ENCODE results near the gene KRTAP1-4.

Gene KRTAP1-4

DNA sequence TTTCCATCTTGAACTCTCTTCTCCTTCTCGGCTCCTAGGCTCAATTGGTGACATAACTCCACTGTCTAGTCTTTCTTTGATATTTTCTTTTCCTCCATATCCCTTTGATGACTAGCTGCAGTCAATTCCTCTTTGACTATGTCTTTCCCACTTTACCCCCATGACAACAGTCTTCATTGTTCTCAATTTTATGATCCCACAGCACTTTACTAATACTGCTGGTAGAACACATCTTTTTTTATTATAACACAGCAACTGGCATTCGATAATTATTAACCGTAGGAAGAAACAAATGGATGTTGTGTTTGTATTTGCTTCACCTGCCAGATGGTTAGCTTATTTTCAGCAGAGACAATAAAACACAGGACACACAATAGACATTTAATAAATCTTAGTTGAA is 37.3 kb downstream of the KRTAP1-4 start:
- Histone ChIP-seq H3K27ac (ENCODE audit: extremely low read depth, low read depth, low read length) (no peak overlapping the region), H3K4me1 (ENCODE audit: control insufficient read depth, insufficient read depth, low read length) (no peaks in the 10 kb centered on the region), H3K36me3 (ENCODE audit: control insufficient read depth in 2 of 2, insufficient read depth in 1 of 2, low read length in 2 of 2) (no peaks in the 10 kb centered on the region), H3K4me3 (ENCODE audit: low read depth, low read length) (no peak overlapping the region), H3K9me3 (ENCODE audit: control insufficient read depth, insufficient read depth, low read depth, low read length) (no peaks in the 10 kb centered on the region)
- CTCF ChIA-PET = interaction anchor here (0.5 to 0.8 kb wide), 3 partner anchors 106 to 366 kb away, joined by 3 to 5 read pairs (median 4); no protein-coding TSS in a partner anchor
- TF ChIP-seq ZNF610 (tag by site-specific recombination; IDR thresholded peaks at IDR 0.05; ENCODE audit: borderline replicate concordance) (no peak), ZNF670 (tag by site-specific recombination; IDR thresholded peaks at IDR 0.05; ENCODE audit: low read depth) (no peak), GLIS1 (tag by site-specific recombination; IDR thresholded peaks at IDR 0.05) (no peak), ZNF629 (tag by site-specific recombination; IDR thresholded peaks at IDR 0.05) (no peak), ZNF707 (tag by site-specific recombination; IDR thresholded peaks at IDR 0.05) (no peak)
- POLR2A ChIA-PET = no interaction called here

DNA sequence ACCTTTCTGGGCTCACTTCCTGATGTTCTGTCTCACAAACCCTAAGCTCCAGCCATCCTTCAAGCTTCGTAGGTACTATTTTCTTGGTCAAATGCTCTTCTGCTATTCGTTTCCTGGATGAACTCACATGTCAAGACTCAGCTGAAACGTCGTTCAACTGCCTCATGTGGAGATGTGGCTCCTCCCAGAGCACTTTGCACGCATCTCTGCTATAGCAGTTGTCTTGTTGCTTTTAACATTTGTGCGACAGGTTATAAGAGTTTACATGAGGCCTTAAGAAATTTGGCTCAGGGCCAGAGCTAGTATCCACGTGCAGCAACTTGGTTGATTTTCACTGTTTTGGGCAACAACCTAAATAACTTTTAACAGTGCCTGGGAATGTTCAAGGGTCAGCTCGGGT is 43.1 kb downstream of the KRTAP1-4 start:
- no peaks in the 10 kb centered on the region for H3K4me1 ChIP-seq (ENCODE audit: control insufficient read depth, insufficient read depth, low read length)
- ChIA-PET POLR2A (no interaction called here), CTCF (interaction anchor here (0.6 to 1.0 kb wide), 3 partner anchors 8 to 562 kb away, joined by 3 to 6 read pairs (median 4); no protein-coding TSS in a partner anchor)
- TF ChIP-seq SCRT1 (tag by site-specific recombination; IDR thresholded peaks at IDR 0.05; ENCODE audit: borderline replicate concordance) (peak; percentile 62; the same call in 1 of the 2 replicates), SCRT2 (tag by site-specific recombination; IDR thresholded peaks at IDR 0.05) (peak; percentile 71), ZFHX2 (tag by site-specific recombination; conservative IDR thresholded peaks at IDR 0.05) (no peak)
- H3K36me3 ChIP-seq (ENCODE audit: control insufficient read depth in 2 of 2, insufficient read depth in 1 of 2, low read length in 2 of 2) = no peaks in the 10 kb centered on the region
- no peak overlapping the region for H3K4me3 ChIP-seq (ENCODE audit: low read depth, low read length)
- no peak overlapping the region for H3K27ac ChIP-seq (ENCODE audit: extremely low read depth, low read depth, low read length)
- no peaks in the 10 kb centered on the region for H3K9me3 ChIP-seq (ENCODE audit: control insufficient read depth, insufficient read depth, low read depth, low read length)

DNA sequence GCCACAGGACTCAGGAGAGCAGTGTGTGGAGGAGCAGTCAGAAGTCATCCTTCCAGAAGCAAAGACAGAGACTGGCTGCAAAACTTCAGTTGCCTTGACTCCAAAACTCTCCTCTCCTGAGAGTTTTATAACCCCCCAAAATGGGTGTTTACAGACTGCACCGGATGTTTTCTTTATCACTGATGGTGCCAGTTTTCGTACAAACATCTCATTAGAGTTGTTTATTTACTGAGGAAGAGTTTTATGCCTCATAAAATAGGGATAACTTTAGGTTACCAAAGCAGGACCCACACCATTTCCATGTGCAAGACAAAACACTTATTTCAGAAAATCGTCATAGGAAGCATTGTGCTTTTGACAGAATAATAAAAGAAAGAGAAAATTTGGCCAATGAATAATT is 45.8 kb downstream of the KRTAP1-4 start, which contains the start of gene KRT40:
TSS of gene KRT40 (minus strand) at position 101 of the 400 bp plus-strand sequence. CDS start at position 48, 53 bp downstream.
- POLR2A ChIA-PET = no interaction called here
- CTCF ChIA-PET = interaction anchor here (1.1 kb wide), 1 partner anchor 565 kb away, joined by 3 read pairs; no protein-coding TSS in a partner anchor
- Histone ChIP-seq H3K9me3 (ENCODE audit: control insufficient read depth, insufficient read depth, low read depth, low read length) (no peaks in the 10 kb centered on the region), H3K4me1 (ENCODE audit: control insufficient read depth, insufficient read depth, low read length) (no peaks in the 10 kb centered on the region), H3K27ac (ENCODE audit: extremely low read depth, low read depth, low read length) (no peak within 1 kb of the TSS), H3K4me3 (ENCODE audit: low read depth, low read length) (no peak within 1 kb of the TSS), H3K36me3 (ENCODE audit: control insufficient read depth in 2 of 2, insufficient read depth in 1 of 2, low read length in 2 of 2) (no peaks in the 10 kb centered on the region)
- TF ChIP-seq, protein P1, sequence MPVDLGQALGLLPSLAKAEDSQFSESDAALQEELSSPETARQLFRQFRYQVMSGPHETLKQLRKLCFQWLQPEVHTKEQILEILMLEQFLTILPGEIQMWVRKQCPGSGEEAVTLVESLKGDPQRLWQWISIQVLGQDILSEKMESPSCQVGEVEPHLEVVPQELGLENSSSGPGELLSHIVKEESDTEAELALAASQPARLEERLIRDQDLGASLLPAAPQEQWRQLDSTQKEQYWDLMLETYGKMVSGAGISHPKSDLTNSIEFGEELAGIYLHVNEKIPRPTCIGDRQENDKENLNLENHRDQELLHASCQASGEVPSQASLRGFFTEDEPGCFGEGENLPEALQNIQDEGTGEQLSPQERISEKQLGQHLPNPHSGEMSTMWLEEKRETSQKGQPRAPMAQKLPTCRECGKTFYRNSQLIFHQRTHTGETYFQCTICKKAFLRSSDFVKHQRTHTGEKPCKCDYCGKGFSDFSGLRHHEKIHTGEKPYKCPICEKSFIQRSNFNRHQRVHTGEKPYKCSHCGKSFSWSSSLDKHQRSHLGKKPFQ (tag by site-specific recombination; IDR thresholded peaks at IDR 0.05) = no peak
- TF ChIP-seq OVOL3 (tag by site-specific recombination; IDR thresholded peaks at IDR 0.05) (no peak), ZFP41 (tag by site-specific recombination; IDR thresholded peaks at IDR 0.05; ENCODE audit: borderline replicate concordance) (no peak), ZNF223 (tag by site-specific recombination; IDR thresholded peaks at IDR 0.05) (no peak), ZFHX2 (tag by site-specific recombination; conservative IDR thresholded peaks at IDR 0.05) (no peak), HOXC10 (CRISPR knock-in tag; IDR thresholded peaks at IDR 0.05) (no peak), KLF1 (tag by site-specific recombination; IDR thresholded peaks at IDR 0.05) (no peak), BCL11A (tag by site-specific recombination; IDR thresholded peaks at IDR 0.05; ENCODE audit: low read depth) (no peak), PRDM1 (tag by site-specific recombination; IDR thresholded peaks at IDR 0.05) (no peak)

DNA sequence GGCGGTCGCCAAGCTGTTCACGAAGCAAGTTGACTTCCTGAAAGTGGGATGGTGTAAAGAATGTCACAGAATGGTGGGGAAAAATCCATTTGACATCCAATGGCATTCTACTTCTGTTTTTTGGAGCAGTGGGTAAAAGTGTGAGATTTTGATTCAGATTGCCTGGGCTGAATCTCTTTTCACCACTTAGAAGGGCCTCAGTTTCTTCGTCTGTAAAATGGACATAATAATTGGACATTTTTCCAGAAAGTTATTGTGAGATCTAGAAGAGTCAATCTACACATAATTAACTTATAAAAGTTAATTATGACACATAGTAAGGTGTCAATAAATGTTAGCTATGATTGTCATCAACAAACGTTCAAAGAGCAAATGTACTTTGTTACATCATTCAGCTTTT is 48.9 kb downstream of the KRTAP1-4 start:
- Histone ChIP-seq H3K9me3 (ENCODE audit: control insufficient read depth, insufficient read depth, low read depth, low read length) (no peaks in the 10 kb centered on the region), H3K36me3 (ENCODE audit: control insufficient read depth in 2 of 2, insufficient read depth in 1 of 2, low read length in 2 of 2) (no peaks in the 10 kb centered on the region), H3K4me3 (ENCODE audit: low read depth, low read length) (no peak overlapping the region), H3K4me1 (ENCODE audit: control insufficient read depth, insufficient read depth, low read length) (no peaks in the 10 kb centered on the region), H3K27ac (ENCODE audit: extremely low read depth, low read depth, low read length) (no peak overlapping the region)
- ChIA-PET POLR2A (no interaction called here), CTCF (interaction anchor here (0.6 to 0.8 kb wide), 3 partner anchors 17 to 571 kb away, joined by 3 read pairs; no protein-coding TSS in a partner anchor)
- no peak for TF ChIP-seq ZNF292 (tag by site-specific recombination; IDR thresholded peaks at IDR 0.05; ENCODE audit: borderline replicate concordance, low read depth)
- TF ChIP-seq ZNF510 (tag by site-specific recombination; IDR thresholded peaks at IDR 0.05; ENCODE audit: insufficient replicate concordance) = no peak
- TF ChIP-seq MEIS1 (CRISPR knock-in tag; IDR thresholded peaks at IDR 0.05; ENCODE audit: borderline replicate concordance) = no peak
- no peak for TF ChIP-seq SCRT2 (tag by site-specific recombination; IDR thresholded peaks at IDR 0.05)
- TF ChIP-seq PRDM1 (tag by site-specific recombination; IDR thresholded peaks at IDR 0.05) = no peak
- no peak for TF ChIP-seq ZNF211 (tag by site-specific recombination; IDR thresholded peaks at IDR 0.05; ENCODE audit: low read depth)
- no peak for TF ChIP-seq ZFP37 (tag by site-specific recombination; IDR thresholded peaks at IDR 0.05)
- TF ChIP-seq ZNF404 (tag by site-specific recombination; IDR thresholded peaks at IDR 0.05) = no peak
- TF ChIP-seq ZNF596 (tag by site-specific recombination; IDR thresholded peaks at IDR 0.05) = no peak
- no peak for TF ChIP-seq ZNF529 (tag by site-specific recombination; IDR thresholded peaks at IDR 0.05; ENCODE audit: insufficient replicate concordance)
- no peak for TF ChIP-seq ZNF610 (tag by site-specific recombination; IDR thresholded peaks at IDR 0.05; ENCODE audit: borderline replicate concordance)
- TF ChIP-seq ZNF169 (tag by site-specific recombination; IDR thresholded peaks at IDR 0.05) = no peak
- TF ChIP-seq ZNF837 (tag by site-specific recombination; IDR thresholded peaks at IDR 0.05) = no peak

All from HEK293 (cell line).